SU-DHL-6 (cell line): ENCODE data around the gene SDK1.

ENCODE experiments used
- EZH2phosphoT487 ChIP-seq: fragments of 200-600 bp; sonication (generic), shearing (Covaris generic); conservative IDR thresholded peaks from 2 replicates; pipeline ENCODE4 v1.6.1; 2018; ENCODE audit warnings: mild to moderate bottlenecking, antibody characterized with exemption, low read length, moderate library complexity, mixed read lengths
- TF ChIP-seq, protein P1 (sequence below): fragments of 200-600 bp; sonication (generic); IDR thresholded peaks from one replicate; pipeline ENCODE4 v1.5.1; 2017; ENCODE audit warnings: antibody characterized with exemption, mild to moderate bottlenecking, low read length, moderate library complexity; ENCODE audit not compliant: insufficient read depth, poor library complexity, severe bottlenecking

DNA sequence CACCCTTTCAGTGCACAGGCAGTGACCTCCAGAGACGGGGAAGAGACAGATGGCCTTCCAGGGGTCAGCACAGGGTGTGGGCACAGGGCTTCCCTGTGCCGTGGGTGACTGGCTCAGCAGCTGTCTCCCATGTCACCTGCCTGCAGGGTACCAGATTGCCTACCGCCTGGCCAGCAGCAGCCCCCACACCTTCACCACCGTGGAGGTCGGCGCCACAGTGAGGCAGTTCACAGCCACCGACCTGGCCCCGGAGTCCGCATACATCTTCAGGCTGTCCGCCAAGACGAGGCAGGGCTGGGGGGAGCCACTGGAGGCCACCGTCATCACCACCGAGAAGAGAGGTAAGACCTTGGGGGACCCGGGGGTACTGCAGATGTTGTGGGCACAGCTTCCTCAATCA lies 844.5 kb downstream of the SDK1 start:
- TF ChIP-seq, protein P1, sequence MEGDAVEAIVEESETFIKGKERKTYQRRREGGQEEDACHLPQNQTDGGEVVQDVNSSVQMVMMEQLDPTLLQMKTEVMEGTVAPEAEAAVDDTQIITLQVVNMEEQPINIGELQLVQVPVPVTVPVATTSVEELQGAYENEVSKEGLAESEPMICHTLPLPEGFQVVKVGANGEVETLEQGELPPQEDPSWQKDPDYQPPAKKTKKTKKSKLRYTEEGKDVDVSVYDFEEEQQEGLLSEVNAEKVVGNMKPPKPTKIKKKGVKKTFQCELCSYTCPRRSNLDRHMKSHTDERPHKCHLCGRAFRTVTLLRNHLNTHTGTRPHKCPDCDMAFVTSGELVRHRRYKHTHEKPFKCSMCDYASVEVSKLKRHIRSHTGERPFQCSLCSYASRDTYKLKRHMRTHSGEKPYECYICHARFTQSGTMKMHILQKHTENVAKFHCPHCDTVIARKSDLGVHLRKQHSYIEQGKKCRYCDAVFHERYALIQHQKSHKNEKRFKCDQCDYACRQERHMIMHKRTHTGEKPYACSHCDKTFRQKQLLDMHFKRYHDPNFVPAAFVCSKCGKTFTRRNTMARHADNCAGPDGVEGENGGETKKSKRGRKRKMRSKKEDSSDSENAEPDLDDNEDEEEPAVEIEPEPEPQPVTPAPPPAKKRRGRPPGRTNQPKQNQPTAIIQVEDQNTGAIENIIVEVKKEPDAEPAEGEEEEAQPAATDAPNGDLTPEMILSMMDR = no peak
- TF ChIP-seq EZH2phosphoT487 = no peak
